GM23338 (cell line): ENCODE results near the gene TRIM25.

Experiments used
- CREB1 ChIP-seq: fragments of 250-450 bp; sonication (Bioruptor Pico); IDR thresholded peaks from 2 replicates; pipeline ENCODE4 v1.5.0; 2020; ENCODE audit warnings: low read depth, mild to moderate bottlenecking, moderate library complexity
- EZH2phosphoT487 ChIP-seq: fragments of 200-600 bp; sonication (generic); IDR thresholded peaks from one replicate; pipeline ENCODE4 v1.8.1; 2018; ENCODE audit warnings: antibody characterized with exemption; ENCODE audit not compliant: unreplicated experiment
- POLR2AphosphoS5 ChIP-seq: IDR thresholded peaks from 2 replicates; pipeline ENCODE4 v1.6.1; 2016; ENCODE audit warnings: antibody characterized with exemption, low read depth
- TF ChIP-seq, protein P1 (sequence below), 2 experiments: fragments of 200-600 bp in 1 of 2; sonication (generic) in 1 of 2; conservative IDR thresholded peaks; 2 replicates each; pipeline versions ENCODE4 v1.5.1 to v1.6.1; 2016 to 2017; ENCODE audit warnings: antibody characterized with exemption in 2 of 2, low read depth in 2 of 2, mild to moderate bottlenecking in 2 of 2, moderate library complexity in 1 of 2

DNA sequence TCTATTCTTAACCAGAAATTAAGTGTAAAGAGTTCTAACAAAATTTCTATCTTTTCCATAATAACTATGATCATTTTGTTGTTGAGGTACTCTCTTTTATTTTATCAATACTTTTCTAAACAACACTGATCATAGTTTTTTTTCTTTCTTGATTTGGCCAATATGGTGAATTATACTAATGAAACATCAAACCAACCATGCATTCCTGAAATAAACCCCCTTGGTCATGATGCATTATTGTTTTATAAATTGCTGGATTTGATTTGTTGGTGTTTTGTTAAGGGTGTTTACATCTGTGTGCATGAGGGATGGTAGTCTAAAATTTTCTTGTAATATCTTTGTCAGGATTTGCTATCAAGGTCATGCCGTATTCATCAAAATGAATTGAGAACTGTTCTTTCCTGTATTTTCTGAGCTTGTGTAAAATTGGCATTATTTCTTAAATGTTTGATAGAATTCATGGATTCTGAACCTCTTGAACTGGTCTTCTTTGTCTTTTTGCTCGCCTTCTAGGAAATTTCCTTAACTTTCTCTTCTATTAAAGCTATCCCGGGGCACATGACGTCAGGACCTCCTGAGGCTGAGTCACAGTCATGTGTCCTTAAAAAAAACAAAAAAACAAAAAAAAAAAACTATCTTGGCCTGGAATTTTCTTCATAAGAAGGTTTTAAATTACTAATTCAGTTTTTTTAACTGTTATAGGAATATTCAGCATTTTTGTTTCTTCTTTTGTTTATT is 3.9 kb upstream of the TRIM25 start:
- TF ChIP-seq, protein P1, sequence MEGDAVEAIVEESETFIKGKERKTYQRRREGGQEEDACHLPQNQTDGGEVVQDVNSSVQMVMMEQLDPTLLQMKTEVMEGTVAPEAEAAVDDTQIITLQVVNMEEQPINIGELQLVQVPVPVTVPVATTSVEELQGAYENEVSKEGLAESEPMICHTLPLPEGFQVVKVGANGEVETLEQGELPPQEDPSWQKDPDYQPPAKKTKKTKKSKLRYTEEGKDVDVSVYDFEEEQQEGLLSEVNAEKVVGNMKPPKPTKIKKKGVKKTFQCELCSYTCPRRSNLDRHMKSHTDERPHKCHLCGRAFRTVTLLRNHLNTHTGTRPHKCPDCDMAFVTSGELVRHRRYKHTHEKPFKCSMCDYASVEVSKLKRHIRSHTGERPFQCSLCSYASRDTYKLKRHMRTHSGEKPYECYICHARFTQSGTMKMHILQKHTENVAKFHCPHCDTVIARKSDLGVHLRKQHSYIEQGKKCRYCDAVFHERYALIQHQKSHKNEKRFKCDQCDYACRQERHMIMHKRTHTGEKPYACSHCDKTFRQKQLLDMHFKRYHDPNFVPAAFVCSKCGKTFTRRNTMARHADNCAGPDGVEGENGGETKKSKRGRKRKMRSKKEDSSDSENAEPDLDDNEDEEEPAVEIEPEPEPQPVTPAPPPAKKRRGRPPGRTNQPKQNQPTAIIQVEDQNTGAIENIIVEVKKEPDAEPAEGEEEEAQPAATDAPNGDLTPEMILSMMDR (conservative IDR thresholded peaks at IDR 0.05; ENCODE audit: low read depth in 2 of 2): no peak
- TF ChIP-seq POLR2AphosphoS5: no peak
- no peak for TF ChIP-seq EZH2phosphoT487
- no peak for TF ChIP-seq CREB1 (CRISPR knock-in tag)
